HL-60 (cell line): ENCODE data around the gene ADAM23.

ENCODE experiments used
- CTCF ChIP-seq: IDR thresholded peaks from one replicate; pipeline ENCODE4 v1.5.1; 2011; ENCODE audit warnings: low read length, control low read depth, inconsistent platforms; ENCODE audit not compliant: insufficient read depth
- GABPA ChIP-seq: IDR thresholded peaks from 2 replicates; pipeline ENCODE4 v1.6.1; 2012; ENCODE audit warnings: low read depth
- POLR2AphosphoS5 ChIP-seq: IDR thresholded peaks from 2 replicates; pipeline ENCODE4 v1.6.1; 2012; ENCODE audit warnings: low read depth
- REST ChIP-seq: IDR thresholded peaks from 2 replicates; pipeline ENCODE4 v1.6.1; 2012; ENCODE audit warnings: low read depth; ENCODE audit not compliant: insufficient replicate concordance
- SPI1 ChIP-seq: IDR thresholded peaks from 2 replicates; pipeline ENCODE4 v1.6.1; 2012; ENCODE audit warnings: low read depth, mild to moderate bottlenecking, borderline replicate concordance

GRCh38 chr2:206463685-206464084 lies 20.4 kb downstream of the ADAM23 start:
- TF ChIP-seq POLR2AphosphoS5 (no peak), SPI1 (no peak), CTCF (no peak), GABPA (no peak), REST (no peak)
